GM23338 (cell line): Measurements from ENCODE around the gene THUMPD3. TPM values are rescaled to one million over a fixed set of nuclear protein-coding genes. Genes with fewer than 3 reads are reported as not detected.

Source experiments
- ATAC-seq: fragments of 200-7000 bp; cut with Tn5 transposase; 3 replicates; pipeline ENCODE4 v1.9.1; 2020
- DNase-seq: peaks from one replicate; pipeline ENCODE4 v3.0.0-alpha.2; 2015; ENCODE audit warnings: low spot score
- H2AFZ ChIP-seq: fragments of 200-600 bp; sonication (generic); 2 replicates; pipeline ENCODE4 v1.8.0; 2016; ENCODE audit warnings: antibody characterized with exemption, mild to moderate bottlenecking, moderate library complexity
- H3F3A ChIP-seq: fragments of 200-600 bp; sonication (generic); replicated peaks from 2 replicates; pipeline ENCODE4 v1.8.0; 2017; ENCODE audit warnings: antibody characterized with exemption, mixed run types, low read depth
- H3K27ac ChIP-seq: fragments of 200-600 bp; sonication (generic); 2 replicates; pipeline ENCODE4 v1.6.1; 2016; ENCODE audit warnings: low read depth
- H3K27me3 ChIP-seq: fragments of 200-600 bp; sonication (generic); 2 replicates; pipeline ENCODE4 v1.8.0; 2016; ENCODE audit warnings: mild to moderate bottlenecking, mixed run types, moderate library complexity; ENCODE audit not compliant: insufficient read depth
- H3K36me3 ChIP-seq: fragments of 200-600 bp; sonication (generic); 2 replicates; pipeline ENCODE4 v1.8.0; 2016; ENCODE audit warnings: mild to moderate bottlenecking; ENCODE audit not compliant: insufficient read depth
- H3K4me1 ChIP-seq: fragments of 200-600 bp; sonication (generic); 2 replicates; pipeline ENCODE4 v1.8.0; 2016; ENCODE audit warnings: mild to moderate bottlenecking, moderate library complexity; ENCODE audit not compliant: insufficient read depth
- H3K4me2 ChIP-seq: fragments of 200-600 bp; sonication (generic); 2 replicates; pipeline ENCODE4 v1.7.1; 2017; ENCODE audit warnings: mixed run types
- H3K4me3 ChIP-seq: fragments of 200-600 bp; sonication (generic); 2 replicates; pipeline ENCODE4 v1.6.1; 2016; ENCODE audit warnings: mixed run types
- H3K79me2 ChIP-seq: fragments of 200-600 bp; sonication (generic); replicated peaks from 2 replicates; pipeline ENCODE4 v1.8.0; 2017; ENCODE audit warnings: mild to moderate bottlenecking; ENCODE audit not compliant: insufficient read depth
- H3K9me2 ChIP-seq: fragments of 200-600 bp; sonication (generic); 2 replicates; pipeline ENCODE4 v1.8.0; 2017; ENCODE audit not compliant: insufficient read depth
- H4K20me1 ChIP-seq: fragments of 200-600 bp; sonication (generic); replicated peaks from 2 replicates; pipeline ENCODE4 v1.8.0; 2017; ENCODE audit warnings: mild to moderate bottlenecking; ENCODE audit not compliant: insufficient read depth
- H3K27ac Mint-ChIP-seq: 2 replicates; pipeline ENCODE4 v1.8.0; 2020; ENCODE audit warnings: inconsistent platforms, mild to moderate bottlenecking, moderate library complexity, mixed read lengths
- H3K27me3 Mint-ChIP-seq: 3 replicates; pipeline ENCODE4 v1.8.0; 2022; ENCODE audit warnings: low read depth, mild to moderate bottlenecking, moderate library complexity, mixed read lengths, inconsistent platforms; ENCODE audit not compliant: insufficient read depth, poor library complexity
- H3K36me3 Mint-ChIP-seq: 3 replicates; pipeline ENCODE4 v1.8.0; 2021; ENCODE audit warnings: low read depth, mild to moderate bottlenecking, inconsistent platforms, moderate library complexity, mixed read lengths
- H3K4me1 Mint-ChIP-seq: 3 replicates; pipeline ENCODE4 v1.8.0; 2020; ENCODE audit warnings: mild to moderate bottlenecking, inconsistent platforms, mixed read lengths
- H3K4me3 Mint-ChIP-seq: 3 replicates; pipeline ENCODE4 v1.8.0; 2021; ENCODE audit warnings: moderate library complexity, mild to moderate bottlenecking, inconsistent platforms, mixed read lengths
- H3K9me3 Mint-ChIP-seq: 3 replicates; pipeline ENCODE4 v1.8.0; 2020; ENCODE audit warnings: moderate library complexity, mild to moderate bottlenecking, inconsistent platforms, mixed read lengths
- CTCF ChIP-seq, 2 experiments: fragments of 200-600 bp in 1 of 2; sonication (generic) in 1 of 2; conservative IDR thresholded peaks; 2 replicates each; pipeline versions ENCODE4 v1.5.1 to v1.6.1; 2016 to 2017; ENCODE audit warnings: antibody characterized with exemption in 2 of 2, low read depth in 2 of 2, mild to moderate bottlenecking in 2 of 2, moderate library complexity in 1 of 2
- EZH2 ChIP-seq: fragments of 200-600 bp; sonication (generic); IDR thresholded peaks from one replicate; pipeline ENCODE4 v1.8.0; 2017; ENCODE audit warnings: antibody characterized with exemption, mild to moderate bottlenecking, low read depth; ENCODE audit not compliant: unreplicated experiment
- JUNB ChIP-seq: IDR thresholded peaks from one replicate; pipeline ENCODE4 v1.6.1; 2016; ENCODE audit warnings: antibody characterized with exemption; ENCODE audit not compliant: unreplicated experiment
- POLR2AphosphoS5 ChIP-seq: IDR thresholded peaks from 2 replicates; pipeline ENCODE4 v1.6.1; 2016; ENCODE audit warnings: antibody characterized with exemption, low read depth
- STAT1 ChIP-seq: IDR thresholded peaks from one replicate; pipeline ENCODE4 v1.6.1; 2016; ENCODE audit warnings: antibody characterized with exemption; ENCODE audit not compliant: unreplicated experiment
- ZNF331 ChIP-seq: fragments of 250-450 bp; sonication (Bioruptor Pico); IDR thresholded peaks from 2 replicates; pipeline ENCODE4 v1.5.0; 2020; ENCODE audit warnings: low read depth, mild to moderate bottlenecking, moderate library complexity
- polyA plus RNA-seq: library from polyadenylated mRNA; unstranded; fragments of >200 nt; fragmentation: Nextera tagmentation; extraction: Ambion mirVana; gene quantifications from 2 replicates; pipeline ENCODE4 v1.2.1, GENCODE V29; 2016
- total RNA-seq: library from RNA; depleted of rRNA; stranded (reverse); fragments of >200 nt; shearing (Covaris generic); gene quantifications from 2 replicates; pipeline ENCODE4 v1.2.3, GENCODE V29; 2014
- TF ChIP-seq, protein P1 (sequence below): fragments of 250-450 bp; sonication (Bioruptor Pico); IDR thresholded peaks from 2 replicates; pipeline ENCODE4 v1.5.0; 2020; ENCODE audit warnings: mild to moderate bottlenecking, moderate library complexity

The THUMPD3 gene
- total and polyA plus RNA-seq, 2 experiments from 2014 or later: 30.1 to 54.1 TPM

DNA sequence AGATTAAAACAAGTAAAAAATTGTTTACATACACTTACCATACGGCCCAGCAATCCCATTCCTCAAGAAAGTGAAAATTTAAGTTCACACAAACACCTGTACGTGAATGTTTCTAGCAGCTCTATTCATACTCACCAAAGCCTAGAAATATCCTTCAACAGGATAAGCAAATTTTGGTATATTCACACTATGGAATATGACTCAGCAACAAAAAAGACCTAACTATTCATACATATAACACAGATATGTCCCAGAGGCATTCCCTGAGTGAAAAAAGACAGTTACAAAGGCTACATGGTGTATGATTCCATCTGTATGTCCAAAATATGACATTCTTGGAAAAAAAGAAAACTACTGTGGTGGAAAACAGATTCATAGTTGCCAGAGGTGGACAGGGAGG is 40.1 kb upstream of the THUMPD3 start (continued):
- TF ChIP-seq CTCF (conservative IDR thresholded peaks at IDR 0.05; ENCODE audit: low read depth in 2 of 2) (no peak), EZH2 (no peak), JUNB (no peak)
- TF ChIP-seq, protein P1, sequence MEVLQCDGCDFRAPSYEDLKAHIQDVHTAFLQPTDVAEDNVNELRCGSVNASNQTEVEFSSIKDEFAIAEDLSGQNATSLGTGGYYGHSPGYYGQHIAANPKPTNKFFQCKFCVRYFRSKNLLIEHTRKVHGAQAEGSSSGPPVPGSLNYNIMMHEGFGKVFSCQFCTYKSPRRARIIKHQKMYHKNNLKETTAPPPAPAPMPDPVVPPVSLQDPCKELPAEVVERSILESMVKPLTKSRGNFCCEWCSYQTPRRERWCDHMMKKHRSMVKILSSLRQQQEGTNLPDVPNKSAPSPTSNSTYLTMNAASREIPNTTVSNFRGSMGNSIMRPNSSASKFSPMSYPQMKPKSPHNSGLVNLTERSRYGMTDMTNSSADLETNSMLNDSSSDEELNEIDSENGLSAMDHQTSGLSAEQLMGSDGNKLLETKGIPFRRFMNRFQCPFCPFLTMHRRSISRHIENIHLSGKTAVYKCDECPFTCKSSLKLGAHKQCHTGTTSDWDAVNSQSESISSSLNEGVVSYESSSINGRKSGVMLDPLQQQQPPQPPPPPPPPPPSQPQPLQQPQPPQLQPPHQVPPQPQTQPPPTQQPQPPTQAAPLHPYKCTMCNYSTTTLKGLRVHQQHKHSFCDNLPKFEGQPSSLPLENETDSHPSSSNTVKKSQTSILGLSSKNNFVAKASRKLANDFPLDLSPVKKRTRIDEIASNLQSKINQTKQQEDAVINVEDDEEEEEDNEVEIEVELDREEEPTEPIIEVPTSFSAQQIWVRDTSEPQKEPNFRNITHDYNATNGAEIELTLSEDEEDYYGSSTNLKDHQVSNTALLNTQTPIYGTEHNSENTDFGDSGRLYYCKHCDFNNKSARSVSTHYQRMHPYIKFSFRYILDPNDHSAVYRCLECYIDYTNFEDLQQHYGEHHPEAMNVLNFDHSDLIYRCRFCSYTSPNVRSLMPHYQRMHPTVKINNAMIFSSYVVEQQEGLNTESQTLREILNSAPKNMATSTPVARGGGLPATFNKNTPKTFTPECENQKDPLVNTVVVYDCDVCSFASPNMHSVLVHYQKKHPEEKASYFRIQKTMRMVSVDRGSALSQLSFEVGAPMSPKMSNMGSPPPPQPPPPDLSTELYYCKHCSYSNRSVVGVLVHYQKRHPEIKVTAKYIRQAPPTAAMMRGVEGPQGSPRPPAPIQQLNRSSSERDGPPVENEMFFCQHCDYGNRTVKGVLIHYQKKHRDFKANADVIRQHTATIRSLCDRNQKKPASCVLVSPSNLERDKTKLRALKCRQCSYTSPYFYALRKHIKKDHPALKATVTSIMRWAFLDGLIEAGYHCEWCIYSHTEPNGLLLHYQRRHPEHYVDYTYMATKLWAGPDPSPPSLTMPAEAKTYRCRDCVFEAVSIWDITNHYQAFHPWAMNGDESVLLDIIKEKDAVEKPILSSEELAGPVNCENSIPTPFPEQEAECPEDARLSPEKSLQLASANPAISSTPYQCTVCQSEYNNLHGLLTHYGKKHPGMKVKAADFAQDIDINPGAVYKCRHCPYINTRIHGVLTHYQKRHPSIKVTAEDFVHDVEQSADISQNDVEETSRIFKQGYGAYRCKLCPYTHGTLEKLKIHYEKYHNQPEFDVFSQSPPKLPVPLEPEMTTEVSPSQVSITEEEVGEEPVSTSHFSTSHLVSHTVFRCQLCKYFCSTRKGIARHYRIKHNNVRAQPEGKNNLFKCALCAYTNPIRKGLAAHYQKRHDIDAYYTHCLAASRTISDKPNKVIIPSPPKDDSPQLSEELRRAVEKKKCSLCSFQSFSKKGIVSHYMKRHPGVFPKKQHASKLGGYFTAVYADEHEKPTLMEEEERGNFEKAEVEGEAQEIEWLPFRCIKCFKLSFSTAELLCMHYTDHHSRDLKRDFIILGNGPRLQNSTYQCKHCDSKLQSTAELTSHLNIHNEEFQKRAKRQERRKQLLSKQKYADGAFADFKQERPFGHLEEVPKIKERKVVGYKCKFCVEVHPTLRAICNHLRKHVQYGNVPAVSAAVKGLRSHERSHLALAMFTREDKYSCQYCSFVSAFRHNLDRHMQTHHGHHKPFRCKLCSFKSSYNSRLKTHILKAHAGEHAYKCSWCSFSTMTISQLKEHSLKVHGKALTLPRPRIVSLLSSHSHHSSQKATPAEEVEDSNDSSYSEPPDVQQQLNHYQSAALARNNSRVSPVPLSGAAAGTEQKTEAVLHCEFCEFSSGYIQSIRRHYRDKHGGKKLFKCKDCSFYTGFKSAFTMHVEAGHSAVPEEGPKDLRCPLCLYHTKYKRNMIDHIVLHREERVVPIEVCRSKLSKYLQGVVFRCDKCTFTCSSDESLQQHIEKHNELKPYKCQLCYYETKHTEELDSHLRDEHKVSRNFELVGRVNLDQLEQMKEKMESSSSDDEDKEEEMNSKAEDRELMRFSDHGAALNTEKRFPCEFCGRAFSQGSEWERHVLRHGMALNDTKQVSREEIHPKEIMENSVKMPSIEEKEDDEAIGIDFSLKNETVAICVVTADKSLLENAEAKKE (CRISPR knock-in tag): no peak

GRCh38 chr3:9324944-9325343 is 37.9 kb upstream of the THUMPD3 start:
- H3K36me3 ChIP-seq: peaks cover 3% of the 10 kb centered on the region; the same call in 1 of the 2 replicates
- H2AFZ ChIP-seq: no peak overlapping the region
- H3K9me2 ChIP-seq: peaks cover 16% of the 10 kb centered on the region; the same call in 1 of the 2 replicates
- no peaks in the 10 kb centered on the region for H3K4me1 Mint-ChIP-seq
- H3K9me3 Mint-ChIP-seq: peaks cover 61% of the 10 kb centered on the region
- no peak for TF ChIP-seq ZNF331 (CRISPR knock-in tag)
- no peak for TF ChIP-seq POLR2AphosphoS5
- TF ChIP-seq STAT1: no peak
- TF ChIP-seq EZH2: no peak
- TF ChIP-seq, protein P1 (CRISPR knock-in tag): no peak
- no peaks in the 10 kb centered on the region for H3K79me2 ChIP-seq
- no peak overlapping the region for H3K4me3 Mint-ChIP-seq
- peaks cover 76% of the 10 kb centered on the region for H3K36me3 Mint-ChIP-seq
- H3K27ac ChIP-seq: no peak overlapping the region
- DNase-seq (no peak), ATAC-seq (no peak)
- no peaks in the 10 kb centered on the region for H3F3A ChIP-seq
- no peaks in the 10 kb centered on the region for H3K4me1 ChIP-seq
- no peak overlapping the region for H3K27ac Mint-ChIP-seq
- no peaks in the 10 kb centered on the region for H3K27me3 Mint-ChIP-seq
- no peak overlapping the region for H3K4me2 ChIP-seq
- no peak overlapping the region for H3K4me3 ChIP-seq
- no peaks in the 10 kb centered on the region for H4K20me1 ChIP-seq
- no peaks in the 10 kb centered on the region for H3K27me3 ChIP-seq
